NB4 (cell line): ENCODE measurements around the gene ACP7.

Experiments used
- MYC ChIP-seq: IDR thresholded peaks from 2 replicates; pipeline ENCODE4 v1.6.1; 2011; ENCODE audit warnings: low read depth, low read length
- POLR2A ChIP-seq: IDR thresholded peaks from 2 replicates; pipeline ENCODE4 v1.6.1; 2011; ENCODE audit warnings: mild to moderate bottlenecking; ENCODE audit not compliant: insufficient read length; ENCODE audit errors: extremely low read depth
- TF ChIP-seq, protein P1 (sequence below): IDR thresholded peaks from one replicate; pipeline ENCODE4 v1.5.1; 2012; ENCODE audit warnings: low read depth, low read length

DNA sequence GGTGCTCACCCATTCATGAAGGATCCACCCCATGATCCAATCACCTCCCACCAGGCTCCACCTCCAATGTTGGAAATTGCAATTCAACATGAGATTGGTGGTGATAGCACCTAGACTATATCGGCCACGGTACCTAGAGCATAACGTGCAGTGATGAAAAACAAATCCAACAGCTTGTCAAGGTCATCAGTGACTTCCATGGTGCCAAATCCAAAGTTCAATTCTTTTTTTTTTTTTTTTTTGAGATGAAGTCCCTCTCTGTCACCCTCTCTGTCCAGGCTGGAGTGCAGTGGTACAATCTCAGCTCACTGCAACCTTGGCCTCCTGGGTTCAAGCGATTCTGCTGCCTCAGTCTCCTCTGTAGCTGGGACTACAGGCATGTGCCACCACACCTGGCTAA lies 17.1 kb upstream of the ACP7 start:
- TF ChIP-seq POLR2A (no peak), MYC (no peak)
- TF ChIP-seq, protein P1, sequence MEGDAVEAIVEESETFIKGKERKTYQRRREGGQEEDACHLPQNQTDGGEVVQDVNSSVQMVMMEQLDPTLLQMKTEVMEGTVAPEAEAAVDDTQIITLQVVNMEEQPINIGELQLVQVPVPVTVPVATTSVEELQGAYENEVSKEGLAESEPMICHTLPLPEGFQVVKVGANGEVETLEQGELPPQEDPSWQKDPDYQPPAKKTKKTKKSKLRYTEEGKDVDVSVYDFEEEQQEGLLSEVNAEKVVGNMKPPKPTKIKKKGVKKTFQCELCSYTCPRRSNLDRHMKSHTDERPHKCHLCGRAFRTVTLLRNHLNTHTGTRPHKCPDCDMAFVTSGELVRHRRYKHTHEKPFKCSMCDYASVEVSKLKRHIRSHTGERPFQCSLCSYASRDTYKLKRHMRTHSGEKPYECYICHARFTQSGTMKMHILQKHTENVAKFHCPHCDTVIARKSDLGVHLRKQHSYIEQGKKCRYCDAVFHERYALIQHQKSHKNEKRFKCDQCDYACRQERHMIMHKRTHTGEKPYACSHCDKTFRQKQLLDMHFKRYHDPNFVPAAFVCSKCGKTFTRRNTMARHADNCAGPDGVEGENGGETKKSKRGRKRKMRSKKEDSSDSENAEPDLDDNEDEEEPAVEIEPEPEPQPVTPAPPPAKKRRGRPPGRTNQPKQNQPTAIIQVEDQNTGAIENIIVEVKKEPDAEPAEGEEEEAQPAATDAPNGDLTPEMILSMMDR: no peak
